NCI-H2029 (cell line): ENCODE data around the gene PRRX2.

Source experiments
- DNase-seq: peaks from one replicate; lab custom pipeline; 2025; lab: John Stamatoyannopoulos, UW

PRRX2 gene

GRCh38 chr9:129709438-129710168, 44.2 kb downstream of the PRRX2 start:
- DNase-seq, result no peak

GRCh38 chr9:129710169-129710453, 44.7 kb downstream of the PRRX2 start:
- DNase-seq, result no peak

DNA sequence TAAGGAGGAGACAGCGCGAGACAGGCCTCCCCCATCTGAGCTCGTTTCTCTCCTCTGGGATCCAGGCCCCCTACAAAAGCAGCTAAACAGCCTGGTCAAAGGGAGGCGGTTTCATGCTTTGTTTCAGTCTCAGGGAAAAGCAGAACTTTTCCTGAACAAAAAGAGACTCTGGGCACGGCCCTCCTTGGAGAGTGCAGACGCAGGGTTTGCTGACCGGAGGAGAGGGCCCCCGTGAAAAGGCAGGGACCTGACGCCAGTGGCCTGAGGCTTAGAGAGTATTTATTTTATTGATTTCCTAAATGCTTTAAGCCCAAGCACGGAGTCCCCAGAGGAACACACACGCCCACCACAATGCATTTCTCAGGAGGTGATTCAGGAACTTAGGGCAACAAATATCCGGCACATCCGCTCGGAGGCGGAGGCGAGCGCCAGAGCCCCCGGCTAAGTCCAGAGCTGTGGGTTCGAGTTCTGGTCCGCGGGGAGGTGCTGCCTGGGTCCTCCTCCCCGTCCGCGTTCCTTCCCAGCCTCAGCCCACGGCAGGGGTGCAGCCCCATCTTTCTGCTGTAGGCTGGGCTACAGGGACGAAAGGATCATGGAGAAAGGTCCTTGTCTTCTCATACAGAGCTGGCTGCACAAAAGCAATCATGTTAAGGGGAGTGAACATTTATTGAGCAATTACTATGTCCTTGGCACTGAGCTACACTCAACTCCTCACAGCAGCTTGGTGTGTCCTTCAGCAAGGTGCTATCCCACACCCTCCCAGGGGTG, 47.4 kb downstream of the PRRX2 start:
- DNase-seq, result no peak

GRCh38 chr9:129713402-129713679, 47.9 kb downstream of the PRRX2 start:
- no peak for DNase-seq

DNA sequence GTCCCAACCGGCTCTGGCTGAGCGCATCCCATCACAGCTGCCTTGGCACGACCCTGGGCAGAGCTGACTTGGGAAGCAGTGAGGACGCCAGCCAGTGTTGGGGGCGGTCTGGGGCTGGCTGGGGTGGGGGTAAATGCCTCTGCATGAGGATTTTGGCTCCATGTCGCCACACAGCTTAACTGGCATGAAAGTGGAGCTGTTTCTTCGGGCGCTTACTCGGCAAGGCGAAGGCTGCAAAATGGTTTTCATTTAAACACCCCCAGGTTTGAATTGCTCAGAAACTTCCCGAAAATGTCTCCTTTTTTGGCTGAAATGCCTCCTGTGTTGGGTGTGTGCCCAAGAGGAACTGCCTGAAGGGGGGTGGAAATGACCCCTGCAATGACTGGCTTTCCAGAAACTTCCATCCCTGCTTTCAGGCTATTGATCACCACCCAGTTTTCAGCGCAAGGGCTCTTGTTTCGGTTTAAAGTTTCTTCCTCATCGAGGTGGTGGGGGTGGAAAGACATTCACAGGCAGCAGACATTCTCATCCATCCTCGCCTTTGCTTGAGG, 49.1 kb downstream of the PRRX2 start:
- no peak for DNase-seq

DNA sequence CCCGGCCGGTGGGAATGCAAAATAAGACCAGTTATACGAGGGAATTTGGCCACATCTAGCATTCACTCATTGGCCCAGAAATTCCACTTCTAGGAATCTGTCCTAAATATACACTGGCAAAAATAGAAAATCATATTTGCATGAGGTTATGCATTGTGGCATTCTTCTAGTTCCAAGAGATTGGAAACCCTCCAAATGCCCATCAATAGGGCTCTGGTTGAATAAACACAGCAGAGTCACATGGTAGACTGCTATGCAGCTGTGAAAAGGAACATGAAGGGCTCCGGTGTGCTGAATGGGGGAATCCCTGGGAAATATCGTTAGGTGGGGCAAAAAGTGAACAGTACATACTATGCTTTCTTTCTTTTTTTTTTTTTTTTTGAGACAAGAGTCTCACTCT, 50.6 kb downstream of the PRRX2 start:
- no peak for DNase-seq

GRCh38 chr9:129717991-129718390, 52.5 kb downstream of the PRRX2 start:
- no peak for DNase-seq

DNA sequence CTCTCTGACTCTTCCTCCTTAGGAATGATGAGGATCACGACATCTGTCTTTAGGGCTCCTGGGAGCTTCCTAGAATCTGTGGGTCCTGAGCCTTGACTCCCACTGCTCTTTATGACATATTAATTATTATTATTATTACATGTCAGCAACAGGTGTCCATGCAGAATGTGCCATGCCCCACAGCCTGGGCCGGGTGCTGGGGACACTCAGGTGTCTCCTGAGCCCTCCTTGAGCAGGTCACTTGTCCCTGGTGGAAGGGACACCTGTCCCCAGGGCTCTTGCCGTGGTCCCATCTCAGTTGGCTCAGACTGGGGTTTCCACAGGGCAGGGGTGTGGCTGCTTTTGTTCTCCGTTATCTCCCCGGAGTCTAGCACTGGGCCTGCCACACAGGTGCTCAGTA, 53.2 kb downstream of the PRRX2 start:
- DNase-seq, result no peak

DNA sequence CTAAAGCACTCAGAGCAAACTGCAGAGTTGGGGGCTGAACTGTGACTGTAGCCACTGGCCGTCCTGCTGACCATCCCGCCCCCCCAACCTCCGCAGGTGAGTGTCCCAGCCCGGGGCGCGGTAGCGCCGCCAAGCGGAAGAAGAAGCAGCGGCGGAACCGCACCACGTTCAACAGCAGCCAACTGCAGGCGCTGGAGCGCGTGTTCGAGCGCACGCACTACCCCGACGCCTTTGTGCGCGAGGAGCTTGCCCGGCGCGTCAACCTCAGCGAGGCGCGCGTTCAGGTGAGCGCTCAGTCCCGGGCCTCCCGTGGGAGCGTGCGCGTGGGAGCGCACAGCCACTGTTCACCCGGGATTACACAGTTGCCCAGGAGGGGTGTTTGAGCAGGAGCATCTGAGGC, 53.7 kb downstream of the PRRX2 start:
- no peak for DNase-seq

DNA sequence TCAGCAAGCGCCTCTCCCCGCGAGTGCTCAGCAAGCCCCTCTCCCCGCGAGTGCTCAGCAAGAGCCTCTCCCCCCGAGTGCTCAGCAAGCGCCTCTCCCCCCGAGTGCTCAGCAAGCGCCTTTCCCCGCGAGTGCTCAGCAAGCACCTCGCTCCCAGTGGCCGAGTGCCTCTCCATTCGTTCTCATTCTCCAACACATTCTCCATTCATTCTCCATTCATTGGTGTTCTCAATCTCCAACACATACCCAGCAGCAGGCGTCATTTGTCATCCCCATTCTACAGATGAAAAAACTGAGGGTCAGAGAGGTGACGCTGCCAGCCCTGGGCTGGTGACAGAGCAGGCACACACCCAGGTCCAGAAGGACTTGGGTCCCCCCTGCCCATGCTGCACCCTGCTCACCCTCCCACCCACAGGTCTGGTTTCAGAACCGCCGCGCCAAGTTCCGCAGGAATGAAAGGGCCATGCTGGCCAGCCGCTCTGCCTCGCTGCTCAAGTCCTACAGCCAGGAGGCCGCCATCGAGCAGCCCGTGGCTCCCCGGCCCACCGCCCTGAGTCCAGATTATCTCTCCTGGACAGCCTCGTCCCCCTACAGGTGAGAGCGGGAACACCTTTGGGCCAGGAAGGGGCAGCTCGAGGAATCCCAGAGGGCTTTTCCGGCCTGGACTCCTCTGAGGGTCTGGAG, 54.9 kb downstream of the PRRX2 start:
- no peak for DNase-seq

GRCh38 chr9:129720865-129721545, 55.6 kb downstream of the PRRX2 start:
- DNase-seq, result no peak

DNA sequence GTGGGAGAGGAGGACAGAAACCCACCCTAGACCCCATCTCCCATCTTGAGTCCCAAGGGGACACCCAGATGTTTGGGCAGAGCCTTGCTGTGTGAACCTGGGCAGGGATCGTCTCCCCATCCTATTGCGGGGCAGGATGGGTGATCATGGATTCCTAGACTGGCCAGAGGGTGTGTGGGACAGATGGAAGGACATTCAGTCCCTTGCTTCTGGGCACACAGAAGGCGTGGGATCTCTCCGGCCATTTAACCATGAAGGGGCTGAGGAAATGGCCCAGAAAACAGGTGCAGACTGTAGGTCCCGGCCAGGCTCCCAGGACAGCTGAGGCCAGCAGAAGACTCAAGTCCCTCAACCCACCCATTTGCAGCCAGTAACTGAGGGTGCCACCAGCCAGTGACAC, 57.5 kb downstream of the PRRX2 start:
- no peak for DNase-seq

- no peak for DNase-seq
Observed at GRCh38 chr9:129724456-129725190, 59.2 kb downstream of the PRRX2 start.

- no peak for DNase-seq
Observed at GRCh38 chr9:129725795-129726251, 60.4 kb downstream of the PRRX2 start.

DNA sequence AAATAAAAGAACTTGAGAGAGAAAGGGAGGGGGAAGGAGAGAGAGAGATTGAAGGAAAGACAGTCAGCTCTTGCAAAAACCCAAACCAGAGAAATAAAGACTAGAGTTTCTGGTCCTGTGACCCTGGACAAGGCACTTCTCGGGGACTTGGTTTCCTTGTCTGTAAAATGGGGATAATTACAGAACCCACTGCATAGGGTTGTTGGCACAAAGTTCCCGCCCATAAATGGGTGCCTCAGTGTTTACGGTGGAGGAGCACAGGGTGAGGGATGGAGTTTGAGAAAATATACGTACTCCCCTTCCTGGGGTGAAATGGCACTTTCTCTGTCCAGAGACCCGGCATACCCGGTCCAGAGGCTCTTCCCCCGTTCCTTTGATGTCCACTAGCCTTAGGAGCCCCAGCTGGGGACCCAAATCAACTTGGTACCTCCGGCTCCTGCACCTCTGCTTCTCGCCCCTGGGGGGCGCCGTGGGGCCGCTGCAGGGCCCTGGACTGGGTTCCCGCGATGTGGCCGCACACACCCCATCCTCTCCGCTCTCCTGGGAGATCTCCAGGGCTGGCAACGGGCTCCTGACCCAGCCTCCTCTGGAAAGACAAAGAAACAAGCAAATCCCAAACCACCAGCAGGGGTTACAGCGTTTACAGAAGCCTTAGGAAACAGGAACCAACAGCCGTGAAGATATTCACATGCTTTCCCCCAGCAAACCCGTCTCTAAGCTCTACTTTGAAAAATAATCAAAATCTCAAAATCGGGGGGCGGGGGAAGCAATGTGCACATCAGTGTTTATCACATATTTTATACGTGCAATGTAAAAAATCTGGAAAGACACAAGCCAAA, 61.1 kb downstream of the PRRX2 start:
- peak; percentile 13 for DNase-seq

DNA sequence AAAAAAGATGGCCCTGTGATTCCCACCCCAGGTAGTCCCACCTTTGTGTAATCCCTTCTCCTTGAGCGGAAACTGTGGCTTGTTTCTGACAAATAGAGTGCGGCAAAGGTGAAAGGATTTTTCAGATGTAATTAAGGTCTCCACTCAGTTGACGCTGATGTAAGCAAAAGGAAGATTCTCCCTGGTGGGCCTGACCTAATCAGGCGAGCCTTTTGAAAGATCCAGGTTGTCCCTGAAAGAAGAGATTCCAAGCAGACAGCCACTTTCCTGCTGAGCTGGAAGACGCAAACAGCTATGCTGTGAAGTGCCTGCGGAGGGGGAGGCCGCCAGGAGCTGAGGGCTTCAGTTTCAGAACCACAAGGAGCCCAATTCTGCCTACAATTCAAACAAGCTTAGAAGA, 63.3 kb downstream of the PRRX2 start:
- DNase-seq, result no peak

- DNase-seq, result no peak
Observed at GRCh38 chr9:129731477-129732085, 66.1 kb downstream of the PRRX2 start.

- DNase-seq, result no peak
Observed at GRCh38 chr9:129732100-129732499, 66.7 kb downstream of the PRRX2 start.

DNA sequence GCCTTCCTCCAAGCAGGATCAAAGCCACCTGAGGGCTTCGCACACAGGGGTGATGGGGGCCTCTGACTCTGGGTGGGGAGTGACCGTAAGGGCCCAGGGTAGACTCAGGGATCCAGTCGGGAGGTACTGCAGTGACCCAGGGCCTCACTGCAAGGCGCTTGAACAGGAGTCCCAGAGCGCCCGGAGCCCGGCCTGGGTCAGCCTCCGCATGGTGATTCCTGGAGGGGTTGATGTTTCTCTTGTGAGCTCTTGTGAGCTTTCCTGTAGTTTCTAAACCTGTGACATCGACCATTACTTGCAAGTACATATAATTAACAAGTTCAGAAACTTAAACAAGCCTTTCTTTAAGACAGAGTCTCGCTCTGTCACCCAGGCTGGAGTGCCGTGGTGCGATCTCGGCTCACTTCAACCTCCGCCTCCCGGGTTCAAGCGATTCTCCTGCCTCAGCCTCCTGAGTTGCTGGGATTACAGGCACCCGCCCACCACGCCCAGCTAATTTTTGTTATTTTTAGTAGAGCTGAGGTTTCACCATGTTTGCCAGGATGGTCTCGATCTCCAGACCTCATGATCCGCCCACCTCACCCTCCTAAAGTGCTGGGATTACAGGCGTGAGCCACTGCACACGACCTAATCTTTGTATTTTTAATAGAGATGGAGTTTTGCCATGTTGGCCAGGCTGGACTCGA, 67.6 kb downstream of the PRRX2 start:
- no peak for DNase-seq

GRCh38 chr9:129733632-129733953, 68.1 kb downstream of the PRRX2 start:
- no peak for DNase-seq
